A673 (cell line): ENCODE data around the gene CD24. TPM values are rescaled to one million over a fixed set of nuclear protein-coding genes. Genes with fewer than 3 reads are reported as not detected.

Experiments
- BruUV-seq: library from RNA; stranded (reverse); fragments of 400-500 nt; replicated peaks from 2 replicates; lab custom pipeline; 2021; lab: Mats Ljungman, UMichigan
- CTCF ChIA-PET: fragments of 300-600 bp; sonication (Branson Sonifier 250); formaldehyde crosslinking; loops from one replicate; lab custom pipeline; 2022; ENCODE audit warnings: antibody characterized with exemption; lab: Charles Lee
- POLR2A ChIA-PET: fragments of 300-600 bp; sonication (Branson Sonifier 250); formaldehyde crosslinking; loops from one replicate; lab custom pipeline; 2022; ENCODE audit warnings: antibody characterized with exemption; ENCODE audit not compliant: low non-redundant PET; lab: Charles Lee
- DNase-seq: peaks from one replicate; pipeline ENCODE4 v3.0.0-alpha.2; 2015; ENCODE audit warnings: low spot score
- H3K27ac ChIP-seq: fragments of 200-600 bp; sonication (generic); 2 replicates; pipeline ENCODE4 v1.5.1; 2016; ENCODE audit warnings: mixed run types, low read depth, mild to moderate bottlenecking, mixed read lengths, antibody characterized with exemption, low read length; ENCODE audit not compliant: poor library complexity, severe bottlenecking
- H3K27me3 ChIP-seq: fragments of 200-600 bp; sonication (generic); replicated peaks from 2 replicates; pipeline ENCODE4 v1.6.1; 2017; ENCODE audit warnings: mixed run types, low read depth, mild to moderate bottlenecking, mixed read lengths, antibody characterized with exemption, low read length; ENCODE audit not compliant: insufficient read depth, poor library complexity
- H3K36me3 ChIP-seq: fragments of 200-600 bp; sonication (generic); 2 replicates; pipeline ENCODE4 v1.6.1; 2016; ENCODE audit warnings: mixed run types, mild to moderate bottlenecking, mixed read lengths, antibody characterized with exemption, low read length; ENCODE audit not compliant: insufficient read depth, poor library complexity, severe bottlenecking
- H3K4me1 ChIP-seq: fragments of 200-600 bp; sonication (generic); 2 replicates; pipeline ENCODE4 v1.6.1; 2017; ENCODE audit warnings: mixed run types, mild to moderate bottlenecking, mixed read lengths, antibody characterized with exemption, low read length; ENCODE audit not compliant: insufficient read depth, poor library complexity, severe bottlenecking
- H3K4me3 ChIP-seq: fragments of 200-600 bp; sonication (generic); 2 replicates; pipeline ENCODE4 v1.5.1; 2016; ENCODE audit warnings: low read depth, mixed run types, mild to moderate bottlenecking, mixed read lengths, low read length; ENCODE audit not compliant: poor library complexity, severe bottlenecking
- H3K9me3 ChIP-seq: fragments of 200-600 bp; sonication (generic); 2 replicates; pipeline ENCODE4 v1.6.1; 2016; ENCODE audit warnings: mixed run types, low read depth, mild to moderate bottlenecking, mixed read lengths, antibody characterized with exemption, low read length; ENCODE audit not compliant: poor library complexity, severe bottlenecking
- EZH2 ChIP-seq: fragments of 200-600 bp; sonication (generic); IDR thresholded peaks from 2 replicates; pipeline ENCODE4 v1.6.1; 2017; ENCODE audit warnings: borderline replicate concordance, low read depth, mild to moderate bottlenecking, mixed read lengths, antibody characterized with exemption, low read length; ENCODE audit not compliant: poor library complexity, severe bottlenecking
- intact Hi-C: fragments of 100-400 bp; cut with micrococcal nuclease; formaldehyde crosslinking; loops from one replicate; pipeline ENCODE4 v1.10.0; 2022; ENCODE audit not compliant: unreplicated experiment
- total RNA-seq: library from RNA; stranded (reverse); gene quantifications from 2 replicates; pipeline ENCODE4 v1.2.3, GENCODE V29; 2021
- TF ChIP-seq, protein P1 (sequence below): fragments of 300-800, 200-600 bp; sonication (generic); conservative IDR thresholded peaks from 2 replicates; pipeline ENCODE4 v1.5.1; 2017; ENCODE audit warnings: low read depth, mild to moderate bottlenecking, antibody characterized with exemption, low read length, moderate library complexity, mixed read lengths

CD24 gene
- total RNA-seq, 1 experiment from 2014 or later, result 12.2 TPM

DNA sequence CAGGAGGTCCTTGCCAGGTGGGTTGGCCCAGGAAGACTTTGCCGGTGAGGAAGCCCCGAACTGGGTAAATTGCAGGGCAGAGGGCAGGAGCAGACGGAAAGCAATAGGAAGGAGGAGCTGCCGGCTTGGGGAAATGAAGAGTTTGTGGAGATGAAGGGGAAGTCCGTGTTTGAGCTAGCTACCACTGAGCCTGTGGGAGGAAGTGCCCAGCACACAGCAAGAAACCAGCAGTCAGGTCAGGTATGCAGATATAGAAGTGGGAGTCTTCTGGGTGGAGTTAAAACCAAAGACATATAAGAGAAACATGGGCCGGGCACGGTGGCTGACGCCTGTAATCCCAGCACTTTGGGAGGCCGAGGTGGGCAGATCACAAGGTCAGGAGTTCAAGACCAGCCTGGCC lies 34.7 kb downstream of the CD24 start:
- H3K4me1 ChIP-seq, result no peaks in the 10 kb centered on the region
- H3K36me3 ChIP-seq, result no peaks in the 10 kb centered on the region
- POLR2A ChIA-PET, result interaction anchor here (0.5 kb wide), 1 partner anchor 306 kb away, joined by 5 read pairs; no protein-coding TSS in a partner anchor
- H3K27ac ChIP-seq, result no peak overlapping the region
- CTCF ChIA-PET, result no interaction called here
- H3K4me3 ChIP-seq, result no peak overlapping the region
- H3K27me3 ChIP-seq, result no peaks in the 10 kb centered on the region
- no peak for DNase-seq
- H3K9me3 ChIP-seq, result no peaks in the 10 kb centered on the region
- intact Hi-C loops, result no loop called here
- TF ChIP-seq EZH2, result no peak
- TF ChIP-seq, protein P1, sequence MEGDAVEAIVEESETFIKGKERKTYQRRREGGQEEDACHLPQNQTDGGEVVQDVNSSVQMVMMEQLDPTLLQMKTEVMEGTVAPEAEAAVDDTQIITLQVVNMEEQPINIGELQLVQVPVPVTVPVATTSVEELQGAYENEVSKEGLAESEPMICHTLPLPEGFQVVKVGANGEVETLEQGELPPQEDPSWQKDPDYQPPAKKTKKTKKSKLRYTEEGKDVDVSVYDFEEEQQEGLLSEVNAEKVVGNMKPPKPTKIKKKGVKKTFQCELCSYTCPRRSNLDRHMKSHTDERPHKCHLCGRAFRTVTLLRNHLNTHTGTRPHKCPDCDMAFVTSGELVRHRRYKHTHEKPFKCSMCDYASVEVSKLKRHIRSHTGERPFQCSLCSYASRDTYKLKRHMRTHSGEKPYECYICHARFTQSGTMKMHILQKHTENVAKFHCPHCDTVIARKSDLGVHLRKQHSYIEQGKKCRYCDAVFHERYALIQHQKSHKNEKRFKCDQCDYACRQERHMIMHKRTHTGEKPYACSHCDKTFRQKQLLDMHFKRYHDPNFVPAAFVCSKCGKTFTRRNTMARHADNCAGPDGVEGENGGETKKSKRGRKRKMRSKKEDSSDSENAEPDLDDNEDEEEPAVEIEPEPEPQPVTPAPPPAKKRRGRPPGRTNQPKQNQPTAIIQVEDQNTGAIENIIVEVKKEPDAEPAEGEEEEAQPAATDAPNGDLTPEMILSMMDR, result no peak
- BruUV-seq, result no TSS peak

DNA sequence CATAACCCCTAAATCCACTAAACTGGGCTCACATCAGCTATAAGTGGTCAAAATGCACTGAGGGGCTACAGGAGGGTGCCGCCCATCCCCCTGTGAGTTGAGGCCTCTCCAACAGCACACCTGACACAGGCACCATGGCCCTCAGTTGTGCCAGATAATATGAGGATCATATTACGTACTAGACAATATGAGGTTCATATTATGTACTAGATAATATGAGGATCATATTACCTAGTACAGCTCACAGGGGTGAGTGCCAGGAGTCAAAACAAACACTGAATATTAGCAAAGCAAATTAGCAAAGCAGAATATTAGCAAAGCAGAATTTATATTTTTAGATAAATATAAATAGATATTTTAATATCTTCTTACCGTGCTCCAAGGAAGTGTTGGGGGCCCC lies 35.3 kb downstream of the CD24 start:
- Histone ChIP-seq H3K36me3 (no peaks in the 10 kb centered on the region), H3K4me1 (no peaks in the 10 kb centered on the region), H3K27me3 (no peaks in the 10 kb centered on the region), H3K9me3 (no peaks in the 10 kb centered on the region), H3K4me3 (no peak overlapping the region), H3K27ac (no peak overlapping the region)
- TF ChIP-seq EZH2, result no peak
- TF ChIP-seq, protein P1, result no peak
- BruUV-seq, result no TSS peak
- ChIA-PET CTCF (no interaction called here), POLR2A (no interaction called here)
- intact Hi-C loops, result no loop called here
- no peak for DNase-seq

DNA sequence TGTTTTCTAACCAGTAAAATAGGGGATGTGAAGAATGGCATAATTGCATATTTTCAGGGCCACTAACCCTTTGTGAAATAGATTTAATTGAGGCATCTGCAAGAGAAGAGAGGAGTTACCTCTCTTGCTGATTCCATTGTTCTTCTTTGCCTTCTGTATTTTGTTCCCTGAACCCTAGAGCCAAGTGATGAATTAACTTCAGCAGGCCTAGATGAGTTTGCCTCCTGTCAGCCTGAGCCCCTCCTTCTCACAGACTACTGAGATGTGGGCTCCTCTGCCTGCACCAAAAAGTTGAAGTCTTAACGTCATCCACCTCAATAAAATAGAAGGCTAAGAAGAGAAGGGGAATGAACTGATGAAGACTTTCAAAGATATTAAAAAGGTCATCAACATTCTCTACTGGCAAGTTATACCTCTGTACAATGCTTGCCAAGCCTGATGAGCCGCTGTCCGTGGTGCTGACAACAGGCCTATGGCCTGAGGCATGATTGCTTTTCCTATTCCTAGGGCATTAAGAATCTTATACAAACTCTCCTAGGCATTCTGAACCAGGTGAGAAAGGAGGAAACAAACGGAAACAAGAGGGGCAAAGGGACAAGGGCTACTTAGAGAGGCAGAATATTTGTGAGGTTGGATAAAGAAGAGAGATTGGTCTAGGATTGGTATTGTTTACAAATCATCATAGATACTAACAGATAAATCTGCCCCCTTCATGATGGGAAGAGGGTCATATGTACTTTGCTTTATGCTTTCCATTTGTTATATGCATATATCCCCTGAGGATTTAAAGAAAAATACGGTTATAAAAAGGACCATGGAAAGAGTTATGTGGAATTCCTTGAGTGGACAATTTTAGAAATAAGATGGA lies 46.8 kb downstream of the CD24 start:
- TF ChIP-seq, protein P1, result no peak
- DNase-seq, result peak; percentile 64
- Histone ChIP-seq H3K4me1 (no peaks in the 10 kb centered on the region), H3K9me3 (no peaks in the 10 kb centered on the region), H3K4me3 (no peak overlapping the region), H3K27ac (no peak overlapping the region), H3K27me3 (peaks cover 9% of the 10 kb centered on the region), H3K36me3 (no peaks in the 10 kb centered on the region)
- no TSS peak for BruUV-seq
- POLR2A ChIA-PET, result no interaction called here
- intact Hi-C loops, result no loop called here
- CTCF ChIA-PET, result no interaction called here
